GM19238 (cell line): ENCODE measurements around the gene TSR1.

Experiments used
- DNase-seq: peaks from one replicate; pipeline ENCODE4 v3.0.0; 2011; ENCODE audit warnings: low spot score; ENCODE audit not compliant: insufficient read length

TSR1 gene

DNA sequence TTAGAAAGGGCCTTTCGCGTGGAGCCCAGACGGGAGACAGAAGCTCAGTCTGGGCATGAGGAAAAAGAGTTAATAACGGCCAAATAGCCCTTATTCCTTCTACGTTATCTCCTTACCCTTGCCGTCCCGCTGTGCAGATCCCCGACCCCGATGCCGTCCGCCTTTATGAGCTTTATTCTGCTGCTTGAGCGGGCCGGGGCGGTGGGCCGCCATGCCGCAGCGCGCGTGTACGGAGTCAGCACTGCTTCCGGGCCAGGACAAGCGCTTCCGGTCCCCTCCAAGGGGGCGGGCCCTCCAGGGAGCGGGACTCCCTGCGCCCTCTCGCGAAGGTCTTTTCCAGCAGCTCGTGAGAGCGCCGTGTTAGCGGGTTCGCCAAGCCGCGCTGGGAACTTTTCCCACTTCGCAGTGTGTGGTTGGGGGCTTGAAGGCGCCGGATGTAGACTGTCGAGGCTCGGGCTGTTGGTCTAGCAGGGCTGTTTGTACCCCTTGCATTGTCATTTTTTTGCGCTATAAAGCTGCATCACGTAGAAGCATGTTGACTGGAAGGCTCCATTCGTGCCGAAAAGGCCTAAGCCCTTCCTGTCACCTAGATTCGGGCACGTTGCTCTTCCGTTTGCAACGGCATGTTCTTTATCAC lies at the start of gene TSR1:
Gene TSR1 (minus strand): TSS at position 243 of the 637 bp plus-strand sequence. CDS start 30 bp downstream, at position 213.
- peak; percentile 99 for DNase-seq

DNA sequence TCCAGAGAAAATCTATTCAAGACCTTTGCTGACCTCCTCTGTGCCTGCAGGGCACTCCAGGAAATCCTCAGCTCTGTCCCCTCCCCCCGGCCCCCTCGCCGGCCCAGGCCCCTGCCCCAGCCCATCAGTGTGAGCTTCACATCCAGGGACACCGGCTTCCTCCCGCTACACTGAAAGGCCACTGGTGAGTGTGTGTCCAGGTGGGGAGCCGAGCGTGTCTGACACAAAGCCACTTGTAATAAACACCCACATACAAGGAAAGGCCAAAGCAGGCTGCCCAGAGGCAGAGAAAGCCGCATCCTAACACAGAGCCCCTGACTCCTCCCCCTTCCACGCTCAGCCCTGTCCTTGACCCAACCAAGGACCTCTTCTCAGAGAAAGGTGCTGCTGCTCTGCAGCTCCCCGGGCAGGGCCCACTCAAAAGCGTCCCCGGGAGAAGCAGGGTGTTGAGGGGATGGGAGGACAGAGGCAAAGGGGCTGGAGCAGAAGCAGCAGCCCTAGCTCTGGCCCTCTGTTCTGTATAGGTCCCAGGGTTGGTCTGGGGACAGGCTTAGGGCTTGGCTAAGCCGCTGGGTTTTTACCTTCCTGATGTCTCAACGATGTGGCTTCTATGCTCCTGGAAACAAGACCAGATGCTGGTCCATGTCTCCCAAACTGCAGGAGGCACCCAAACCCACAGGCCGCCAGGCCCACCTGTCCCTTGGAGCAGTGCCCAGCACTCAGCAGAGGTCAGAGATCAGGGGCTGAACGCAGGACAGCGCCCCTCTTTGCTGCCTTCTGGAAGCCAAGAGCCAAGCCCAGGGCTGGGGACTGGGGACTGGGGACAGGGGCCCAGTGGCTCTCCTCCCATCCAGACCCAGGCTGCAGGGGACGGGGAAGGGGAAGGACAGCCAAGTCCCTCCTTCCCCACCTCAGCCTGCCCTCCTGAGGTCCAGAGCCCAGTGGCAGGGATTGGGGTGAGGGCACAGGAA lies 49.3 kb upstream of the TSR1 start:
- no peak for DNase-seq

DNA sequence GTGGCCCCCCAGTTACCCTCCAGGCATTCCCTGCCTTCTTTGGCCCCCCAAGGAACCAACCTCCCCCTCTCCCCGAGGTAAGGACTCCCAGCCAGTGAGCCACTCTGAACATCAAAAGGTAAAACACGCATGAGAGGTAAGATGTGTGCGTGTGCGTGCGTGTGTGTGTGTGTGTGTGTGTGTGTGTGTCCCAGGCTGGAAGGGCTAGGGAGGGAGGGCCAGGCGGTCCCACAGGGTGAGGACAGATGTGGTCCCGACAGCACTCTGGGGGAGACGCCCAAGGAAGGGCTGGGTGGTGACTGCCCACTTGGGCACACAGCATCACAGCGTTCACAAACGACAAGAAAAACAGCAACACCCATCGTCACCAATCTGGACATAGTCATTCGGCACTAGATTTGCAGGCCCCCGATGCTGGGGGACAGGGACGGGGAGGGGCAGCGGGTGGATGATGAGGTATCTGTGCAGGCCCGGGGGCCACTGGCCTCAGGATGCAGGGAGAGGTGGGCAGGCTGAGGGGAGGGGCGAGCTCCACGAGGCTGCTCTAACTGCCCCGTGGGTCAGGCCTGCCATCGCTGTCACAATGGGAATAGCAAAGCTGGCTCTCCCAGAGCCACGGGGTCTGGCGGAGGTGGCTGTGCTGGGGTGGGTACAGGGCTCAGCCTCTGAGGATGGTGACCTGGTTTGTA lies 48.3 kb upstream of the TSR1 start:
- DNase-seq, result no peak

DNA sequence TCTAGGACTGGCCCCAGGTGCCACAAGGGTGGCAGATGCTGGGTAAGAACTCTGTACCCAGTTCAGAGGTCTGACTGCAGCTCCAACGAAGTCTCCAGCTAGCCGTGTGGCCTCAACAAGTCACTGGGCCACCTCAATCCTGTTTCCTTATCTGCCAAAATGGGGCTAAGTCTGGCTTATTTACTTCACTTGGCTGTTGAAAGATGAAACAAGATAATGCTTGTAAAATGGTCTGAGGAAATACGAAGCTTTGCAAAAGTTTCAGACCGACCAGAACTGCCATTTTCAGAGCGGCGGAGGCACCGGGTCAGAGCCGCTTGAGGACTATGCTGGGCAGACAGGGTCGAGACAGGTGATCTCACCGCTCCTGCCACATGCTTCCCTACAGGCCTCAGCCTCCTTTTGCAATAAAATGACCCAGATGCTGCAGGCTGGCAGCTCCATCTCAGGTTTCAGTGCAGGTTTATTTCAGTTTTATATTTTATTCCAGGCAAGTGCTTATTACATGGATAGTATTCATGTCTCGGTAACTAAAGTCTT lies 47.4 kb upstream of the TSR1 start:
- no peak for DNase-seq

DNA sequence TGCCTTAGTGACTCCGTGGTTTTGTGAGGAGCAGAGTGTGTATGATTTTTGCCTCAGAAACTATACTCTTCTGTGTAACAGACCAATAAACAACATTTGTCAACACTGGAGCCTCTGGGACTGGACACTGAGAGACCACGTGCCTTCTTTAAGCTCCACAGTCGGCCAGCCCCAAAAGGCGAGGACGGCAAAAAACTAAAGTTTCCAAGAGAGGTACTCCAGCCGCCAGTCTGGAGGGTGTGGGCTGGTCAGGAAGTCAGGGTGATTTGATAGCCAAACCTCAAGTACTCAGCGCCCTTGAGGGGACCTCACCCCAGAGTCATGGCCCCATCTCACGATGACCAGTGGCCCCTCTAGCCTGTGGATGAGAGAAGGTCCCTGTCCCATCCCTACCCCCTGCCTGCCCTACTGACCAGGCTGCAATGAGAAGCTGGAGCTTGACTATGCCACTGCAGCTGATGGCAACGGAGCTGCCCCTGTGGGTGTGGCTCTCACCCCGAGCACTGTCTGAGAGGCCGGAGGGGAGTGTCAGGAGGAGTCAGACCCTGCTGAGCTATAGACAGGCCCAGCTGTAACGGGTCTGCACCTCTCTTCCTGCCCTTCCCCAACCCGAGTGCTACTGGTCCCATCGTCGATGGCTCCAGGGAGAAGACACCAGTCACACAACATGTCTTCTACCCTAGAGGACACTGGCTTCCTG lies 44.8 kb upstream of the TSR1 start:
- no peak for DNase-seq

DNA sequence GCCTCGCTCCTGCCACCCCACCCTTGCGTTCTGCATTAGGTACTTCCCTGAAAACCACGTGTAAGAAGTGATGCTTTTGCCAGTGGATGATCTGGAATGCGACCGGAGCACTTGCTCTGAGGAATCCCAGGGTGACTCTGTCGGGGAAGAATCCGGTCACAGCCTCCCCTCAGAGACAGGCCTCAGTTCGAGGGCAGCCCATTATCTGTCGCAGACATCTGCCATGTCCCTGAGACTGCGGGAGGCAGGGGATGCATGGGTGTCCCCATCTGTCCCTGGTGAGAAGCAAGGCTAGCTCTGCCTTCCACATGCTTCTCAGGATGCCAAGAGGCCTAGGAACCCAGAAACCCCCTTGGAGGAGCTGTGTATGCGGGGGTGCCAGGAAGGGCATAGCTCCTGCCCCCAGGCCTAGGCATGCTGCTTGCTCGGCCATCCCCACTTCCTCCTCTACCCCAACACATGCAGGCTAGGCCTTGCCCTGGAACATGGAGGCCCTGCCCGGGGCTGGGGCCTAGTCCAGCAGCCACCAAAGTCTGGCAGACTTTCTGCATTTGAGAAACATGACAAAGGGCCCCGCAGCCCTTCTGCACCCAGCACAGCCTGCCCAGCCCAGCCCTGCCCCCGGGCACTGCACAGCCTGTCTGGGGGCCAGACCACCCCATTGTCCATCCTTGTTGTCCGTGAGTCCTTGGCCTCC lies 44.1 kb upstream of the TSR1 start:
- no peak for DNase-seq

DNA sequence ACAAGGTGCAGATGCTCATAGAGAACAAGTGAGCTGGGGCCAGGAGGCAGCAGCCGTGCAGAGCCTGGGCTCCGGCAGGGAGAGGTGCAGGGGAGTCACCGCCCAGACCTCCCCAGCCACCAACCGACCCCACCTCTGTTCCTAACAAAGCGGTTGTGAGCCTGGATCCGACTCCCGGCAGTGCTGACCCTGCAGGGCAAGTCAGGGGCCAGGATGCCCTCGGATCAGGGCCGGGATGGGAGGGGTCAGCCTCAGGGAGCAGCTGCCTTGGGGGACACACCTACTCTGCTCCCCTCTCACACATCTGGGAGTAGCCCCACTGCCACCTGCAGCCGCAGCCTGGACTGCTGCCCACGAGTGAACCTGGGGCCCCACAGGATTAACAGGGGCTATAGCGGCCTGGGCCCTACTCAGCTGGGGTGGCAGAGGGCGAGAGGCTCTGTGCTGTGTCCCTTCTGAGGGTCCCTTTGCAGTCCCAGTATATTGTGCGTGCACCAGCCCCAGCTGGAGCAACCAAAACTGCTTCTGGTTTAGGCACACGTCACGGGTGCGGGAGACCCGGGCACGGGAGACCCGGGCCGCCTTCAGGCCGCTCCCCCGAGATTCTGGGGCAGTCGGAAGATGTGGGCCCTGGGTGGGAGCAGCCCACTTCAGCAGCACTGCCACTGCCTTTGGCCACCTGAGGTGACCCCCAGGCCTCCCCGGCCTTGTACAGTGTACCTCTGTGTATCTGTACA lies 43.4 kb upstream of the TSR1 start:
- DNase-seq, result no peak

DNA sequence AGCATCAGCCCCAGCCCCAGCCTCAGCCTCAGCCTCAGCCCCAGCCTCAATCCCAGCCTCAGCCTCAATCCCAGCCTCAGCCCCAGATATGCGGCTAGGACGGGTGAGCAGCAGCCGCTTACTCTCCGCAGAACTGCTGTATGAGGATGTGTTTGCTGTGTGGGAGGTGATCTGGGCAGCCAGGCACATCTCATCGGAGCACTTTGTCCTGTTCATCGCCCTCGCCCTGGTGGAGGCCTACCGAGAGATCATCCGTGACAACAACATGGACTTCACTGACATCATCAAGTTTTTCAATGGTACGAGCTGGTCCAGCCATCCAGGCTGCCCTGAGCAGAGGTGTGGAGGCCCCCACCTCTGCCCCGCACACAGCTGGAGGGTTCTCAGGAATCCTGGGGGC lies 42.6 kb upstream of the TSR1 start:
- no peak for DNase-seq

DNA sequence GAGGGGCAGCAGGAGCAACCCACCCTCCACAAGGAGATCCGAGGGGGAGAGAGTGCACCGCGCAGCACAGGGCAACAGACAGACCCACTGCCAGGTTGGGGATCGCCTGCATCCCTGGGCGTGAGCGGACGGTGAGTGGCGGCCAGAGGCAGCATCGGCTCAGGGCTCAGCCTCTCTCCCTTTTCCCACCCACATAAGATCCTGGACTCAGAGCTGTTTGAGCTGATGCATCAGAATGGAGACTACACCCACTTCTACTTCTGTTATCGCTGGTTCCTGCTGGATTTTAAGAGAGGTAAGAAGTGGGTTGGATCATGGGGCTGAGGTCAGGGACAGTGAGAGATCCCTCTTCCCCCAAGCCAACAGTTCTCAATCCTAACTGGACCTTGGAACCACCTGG lies 41.4 kb upstream of the TSR1 start:
- DNase-seq, result no peak

DNA sequence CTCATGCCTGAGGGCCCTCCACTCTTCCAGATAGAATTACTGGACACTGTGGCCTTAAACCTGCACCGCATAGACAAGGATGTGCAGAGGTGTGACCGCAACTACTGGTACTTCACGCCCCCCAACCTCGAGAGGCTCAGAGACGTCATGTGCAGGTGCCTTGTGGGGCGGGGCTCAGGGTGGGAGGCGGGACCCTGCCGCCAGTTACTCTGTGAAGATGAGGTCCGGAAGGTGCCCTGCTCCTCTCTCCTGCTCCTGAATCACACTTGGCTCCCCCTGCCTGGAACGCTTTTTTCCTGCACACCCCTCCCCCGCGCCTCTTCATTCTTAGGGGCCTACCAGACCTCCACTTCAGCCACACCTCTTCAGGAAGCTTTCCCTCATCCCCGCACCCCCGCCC lies 39.9 kb upstream of the TSR1 start:
- no peak for DNase-seq

DNA sequence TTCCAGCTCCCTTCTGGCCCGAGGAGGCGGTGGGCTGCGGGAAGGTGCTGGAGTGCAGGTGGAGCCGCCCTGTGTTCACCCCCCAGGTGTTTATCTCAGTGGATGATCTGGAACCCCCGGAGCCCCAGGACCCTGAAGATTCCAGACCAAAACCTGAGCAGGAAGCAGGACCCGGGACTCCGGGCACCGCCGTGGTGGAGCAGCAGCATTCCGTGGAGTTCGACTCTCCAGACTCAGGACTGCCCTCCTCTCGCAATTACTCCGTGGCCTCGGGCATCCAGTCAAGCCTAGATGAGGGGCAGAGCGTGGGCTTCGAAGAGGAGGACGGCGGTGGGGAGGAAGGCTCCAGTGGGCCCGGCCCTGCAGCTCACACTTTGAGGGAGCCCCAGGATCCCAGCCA lies 39.1 kb upstream of the TSR1 start:
- no peak for DNase-seq

DNA sequence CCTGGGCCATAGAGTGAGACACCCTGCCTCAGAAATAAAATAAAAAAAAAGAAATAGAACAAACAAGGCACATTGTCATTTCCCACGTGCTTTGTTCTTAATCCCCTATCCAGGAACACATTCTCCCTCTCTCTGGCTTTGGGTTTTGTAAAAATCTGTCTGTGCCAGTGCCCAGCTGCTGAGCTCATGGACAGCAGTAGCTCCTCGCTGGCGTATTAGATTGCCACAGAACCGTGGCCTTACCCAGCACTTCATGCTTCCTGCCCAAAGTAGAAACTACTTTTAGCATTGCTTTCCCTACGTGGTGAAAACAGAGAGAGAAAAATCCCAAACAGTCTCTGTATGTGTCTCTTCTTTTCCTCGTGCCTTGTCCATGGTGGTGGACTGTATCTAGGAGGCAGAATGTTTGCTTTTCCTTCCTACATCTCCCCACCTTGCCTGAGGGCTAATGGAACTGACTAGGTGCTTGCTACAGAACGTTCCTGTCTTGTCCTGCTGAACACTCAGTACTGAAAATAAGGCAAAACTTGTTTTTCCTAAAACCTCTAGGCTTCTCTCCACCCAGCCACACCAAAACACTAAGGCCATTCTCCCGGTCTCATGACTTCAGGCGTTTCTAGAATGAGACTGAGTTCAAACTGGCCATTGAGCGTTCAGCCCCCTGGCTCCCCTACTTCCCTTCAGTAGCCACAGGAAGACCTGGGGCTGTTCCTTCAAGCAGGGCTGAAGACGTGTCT lies 38.5 kb upstream of the TSR1 start:
- DNase-seq, result no peak

DNA sequence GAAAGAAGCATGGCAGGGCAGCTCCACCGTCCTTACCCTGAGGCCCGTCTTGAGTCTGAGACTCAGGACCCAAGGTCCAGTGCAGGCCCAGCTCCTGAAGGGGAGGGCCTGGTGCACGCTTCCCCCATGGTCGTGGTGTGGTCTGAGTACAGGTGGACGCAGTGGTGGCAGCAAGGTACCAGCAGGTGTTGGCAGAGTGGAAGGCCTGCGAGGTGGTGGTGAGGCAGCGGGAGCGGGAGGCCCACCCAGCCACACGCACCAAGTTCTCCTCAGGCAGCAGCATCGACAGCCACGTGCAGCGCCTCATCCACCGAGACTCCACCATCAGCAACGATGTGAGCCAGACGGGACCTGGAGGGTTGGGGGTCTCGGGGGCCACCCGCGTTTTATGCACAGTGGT lies 36.9 kb upstream of the TSR1 start:
- DNase-seq, result no peak

DNA sequence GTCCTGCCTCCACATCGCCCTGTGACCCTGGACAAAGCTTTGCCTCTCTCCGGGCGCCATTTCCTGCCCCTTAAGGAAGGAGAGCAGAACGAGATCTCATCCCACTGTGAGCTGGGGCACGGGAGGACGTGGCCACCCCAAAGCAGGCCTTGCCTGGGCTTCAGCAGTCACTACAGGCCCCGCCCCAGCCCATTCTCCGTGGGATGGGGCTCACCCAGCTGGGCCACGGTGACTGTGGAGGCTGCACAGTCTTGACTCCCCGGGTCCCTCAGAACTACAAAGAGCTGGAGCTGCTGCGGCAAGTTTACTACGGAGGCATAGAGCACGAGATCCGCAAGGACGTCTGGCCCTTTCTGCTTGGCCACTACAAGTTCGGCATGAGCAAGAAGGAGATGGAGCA lies 36.4 kb upstream of the TSR1 start:
- DNase-seq, result no peak

DNA sequence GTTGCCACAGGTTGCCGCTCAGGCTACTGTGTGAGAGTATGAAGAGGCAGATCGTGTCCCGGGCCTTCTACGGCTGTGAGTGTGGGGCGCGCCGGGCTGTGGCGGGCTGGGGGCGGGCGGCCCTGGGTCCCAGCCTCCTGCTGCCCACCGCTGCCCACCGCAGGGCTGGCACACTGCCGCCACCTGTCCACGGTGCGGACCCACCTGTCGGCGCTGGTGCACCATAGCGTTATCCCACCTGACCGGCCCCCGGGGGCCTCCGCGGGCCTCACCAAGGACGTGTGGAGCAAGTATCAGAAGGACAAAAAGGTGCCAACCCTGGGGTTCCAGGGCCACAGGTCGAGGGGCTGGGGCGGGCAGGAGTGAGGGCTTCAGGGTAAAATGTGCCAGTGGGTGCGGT lies 35.9 kb upstream of the TSR1 start:
- DNase-seq, result no peak

DNA sequence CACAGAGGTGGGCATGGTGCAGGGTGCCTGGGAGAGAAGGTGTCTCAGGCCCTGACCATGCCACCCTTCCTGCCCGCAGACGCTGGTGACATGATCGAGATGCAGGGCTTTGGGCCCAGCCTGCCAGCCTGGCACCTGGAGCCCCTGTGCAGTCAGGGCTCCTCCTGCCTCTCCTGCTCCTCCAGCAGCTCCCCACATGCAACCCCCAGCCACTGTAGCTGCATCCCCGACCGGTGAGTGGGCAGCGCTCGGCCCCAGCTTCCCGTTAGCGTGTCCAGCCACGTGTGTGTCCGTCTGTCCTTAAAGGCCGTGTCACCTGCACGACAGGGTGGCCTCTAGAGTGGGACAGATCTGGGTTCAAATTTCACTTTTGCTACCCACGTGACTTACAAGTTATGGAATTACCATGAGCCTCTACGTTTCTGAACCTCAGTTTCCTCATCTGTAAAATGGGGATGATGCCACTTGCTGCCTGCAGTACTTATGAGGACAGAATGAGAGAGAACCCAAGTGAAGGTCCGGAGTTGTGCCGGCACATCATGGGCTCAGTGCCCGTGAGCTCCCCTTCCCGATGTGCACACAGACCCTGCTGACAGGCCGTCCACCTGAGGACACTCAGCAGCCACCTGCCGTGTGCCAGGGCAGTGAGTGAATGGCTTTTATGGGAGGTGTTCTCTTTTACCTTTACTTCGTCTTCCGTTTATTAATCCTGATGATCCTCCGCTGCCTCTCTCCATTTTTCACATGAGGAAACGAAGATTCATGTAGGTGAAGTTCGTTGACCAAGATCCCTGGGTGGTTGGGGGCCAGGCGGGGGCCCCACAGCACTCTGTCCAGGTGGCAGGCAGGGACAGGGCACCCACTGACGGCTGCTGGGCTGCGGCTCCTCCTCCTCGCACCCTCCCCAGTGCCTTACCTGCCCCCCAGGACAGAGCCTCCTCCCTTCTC lies 35.2 kb upstream of the TSR1 start:
- DNase-seq, result no peak

DNA sequence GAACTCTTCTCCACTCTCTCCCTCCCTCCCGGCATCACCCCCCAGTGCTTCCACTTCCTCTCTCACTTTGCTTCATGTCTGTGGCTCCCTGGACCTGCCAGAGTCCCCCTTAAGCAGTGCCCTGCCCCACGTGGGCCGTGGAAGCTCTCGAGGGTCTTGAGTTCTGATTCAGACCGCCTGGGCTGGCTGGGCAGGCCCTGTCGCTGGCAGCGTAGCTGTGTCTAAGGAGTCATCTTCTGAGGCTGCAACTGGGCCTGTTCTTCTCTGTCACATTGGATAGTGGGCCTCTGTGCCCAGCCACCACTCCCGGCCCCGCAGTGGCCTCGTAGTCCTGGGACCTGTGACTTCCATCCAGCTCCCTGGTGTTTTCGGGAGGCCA lies 33.9 kb upstream of the TSR1 start:
- DNase-seq, result no peak

DNA sequence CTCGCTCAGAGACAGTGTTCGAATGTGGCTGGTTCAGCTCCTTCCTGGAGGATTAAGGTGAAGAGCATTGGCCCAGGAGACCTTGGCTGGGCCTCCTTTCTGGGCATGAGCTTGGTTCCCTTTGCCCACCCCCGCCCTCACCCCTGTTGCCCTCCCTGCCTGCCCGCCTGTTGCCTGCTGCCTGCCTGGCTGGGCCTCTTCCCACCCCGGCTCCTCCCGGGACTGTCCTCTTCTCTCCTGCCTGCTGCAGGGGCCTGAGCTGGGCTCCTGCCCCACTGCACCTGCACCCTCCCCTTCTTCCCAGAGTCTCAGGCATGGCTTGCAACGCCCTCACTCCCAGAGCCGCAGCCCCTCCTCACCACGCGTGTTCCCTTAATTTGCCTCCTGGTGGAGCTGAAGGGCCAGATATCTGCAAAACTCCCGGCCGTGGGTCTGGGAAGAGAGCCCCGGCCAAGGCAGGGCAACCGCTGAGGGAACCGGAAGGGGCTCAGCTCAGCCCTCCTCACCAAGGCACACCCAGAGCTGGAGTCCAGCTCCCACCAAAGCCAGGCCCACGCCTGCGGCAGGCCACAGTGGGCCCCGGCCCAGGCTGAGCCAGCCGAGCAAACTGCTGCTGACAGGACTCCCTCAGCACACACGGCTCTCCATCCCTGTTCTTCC lies 33.4 kb upstream of the TSR1 start:
- DNase-seq, result no peak
